OCI-LY3 (cell line): Measurements from ENCODE around the gene KRT84.

ENCODE experiments used
- H2AFZ ChIP-seq: fragments of 200-600, 300-600 bp; shearing (Covaris generic); 2 replicates; pipeline ENCODE4 v1.6.0; 2014; ENCODE audit warnings: antibody characterized with exemption, low read depth, low read length
- H3K27ac ChIP-seq: fragments of 200-600, 300-600 bp; sonication (generic); 2 replicates; pipeline ENCODE4 v1.5.1; 2014; ENCODE audit warnings: mild to moderate bottlenecking, low read length, moderate library complexity, mixed read lengths
- H3K27me3 ChIP-seq: fragments of 200-600, 300-600 bp; sonication (generic); 2 replicates; pipeline ENCODE4 v1.6.1; 2014; ENCODE audit warnings: low read depth, low read length, mixed read lengths
- H3K36me3 ChIP-seq: fragments of 200-600, 300-600 bp; sonication (generic); replicated peaks from 2 replicates; pipeline ENCODE3; 2014; ENCODE audit warnings: low read depth, low read length, mixed read lengths
- H3K4me1 ChIP-seq: fragments of 300-600, 200-600 bp; sonication (generic); 2 replicates; pipeline ENCODE4 v1.6.1; 2014; ENCODE audit warnings: low read length, mixed read lengths
- H3K4me2 ChIP-seq: fragments of 200-600, 300-600 bp; sonication (generic); 2 replicates; pipeline ENCODE4 v1.6.1; 2014; ENCODE audit warnings: low read length, mixed read lengths
- H3K4me3 ChIP-seq: fragments of 300-600, 200-600 bp; sonication (generic); 2 replicates; pipeline ENCODE4 v1.5.1; 2014; ENCODE audit warnings: antibody characterized with exemption, mild to moderate bottlenecking, low read length, moderate library complexity
- H3K79me2 ChIP-seq: fragments of 300-600, 200-600 bp; shearing (Covaris generic); 2 replicates; pipeline ENCODE4 v1.6.1; 2014; ENCODE audit warnings: mild to moderate bottlenecking, low read length, mixed read lengths
- H3K9ac ChIP-seq: fragments of 300-600, 200-600 bp; shearing (Covaris generic); 2 replicates; pipeline ENCODE4 v1.6.0; 2014; ENCODE audit warnings: mild to moderate bottlenecking, low read length, moderate library complexity
- H3K9me3 ChIP-seq: fragments of 200-600, 300-600 bp; shearing (Covaris generic); 2 replicates; pipeline ENCODE4 v1.6.1; 2014; ENCODE audit warnings: low read length, mixed read lengths; ENCODE audit not compliant: insufficient read depth
- H4K20me1 ChIP-seq: fragments of 200-600, 300-600 bp; sonication (generic); 2 replicates; pipeline ENCODE4 v1.6.1; 2016; ENCODE audit warnings: low read length, mixed read lengths; ENCODE audit not compliant: insufficient read depth
- EZH2phosphoT487 ChIP-seq: fragments of 200-600 bp; shearing (Covaris generic); IDR thresholded peaks from 2 replicates; pipeline ENCODE4 v1.6.1; 2018; ENCODE audit warnings: antibody characterized with exemption, mixed run types, low read depth
- TF ChIP-seq, protein P1 (sequence below): fragments of 200-600, 300-600 bp; sonication (generic); IDR thresholded peaks from 2 replicates; pipeline ENCODE4 v1.5.1; 2014; ENCODE audit warnings: antibody characterized with exemption, low read length, low read depth

Gene KRT84

DNA sequence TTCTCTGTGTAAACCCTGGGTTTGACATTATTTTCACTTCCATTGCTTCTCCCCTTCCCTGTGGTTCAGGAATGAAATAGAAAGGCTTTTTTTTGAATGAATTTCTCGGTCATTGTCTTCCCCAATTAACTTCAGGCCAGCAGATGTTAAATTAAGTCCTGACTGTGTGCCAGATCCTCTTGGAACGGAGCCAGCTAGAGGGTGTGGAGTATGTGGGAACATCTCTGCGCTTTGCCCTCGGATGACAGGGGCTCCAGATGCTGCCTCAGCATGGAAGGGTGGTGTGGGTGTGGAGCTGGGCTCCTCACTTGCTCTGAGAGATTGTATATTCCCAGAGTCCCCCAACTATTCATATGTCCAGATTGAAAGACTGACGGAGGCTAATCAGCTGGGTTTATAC lies 31.3 kb downstream of the KRT84 start:
- Histone ChIP-seq H4K20me1 (no peaks in the 10 kb centered on the region), H3K79me2 (no peaks in the 10 kb centered on the region), H3K9ac (no peak overlapping the region), H3K27me3 (peaks cover 49% of the 10 kb centered on the region), H3K9me3 (no peaks in the 10 kb centered on the region), H3K4me2 (no peak overlapping the region), H3K36me3 (no peaks in the 10 kb centered on the region), H3K4me3 (no peak overlapping the region), H3K4me1 (peaks cover 12% of the 10 kb centered on the region), H3K27ac (no peak overlapping the region), H2AFZ (no peak overlapping the region)
- TF ChIP-seq EZH2phosphoT487: no peak
- TF ChIP-seq, protein P1, sequence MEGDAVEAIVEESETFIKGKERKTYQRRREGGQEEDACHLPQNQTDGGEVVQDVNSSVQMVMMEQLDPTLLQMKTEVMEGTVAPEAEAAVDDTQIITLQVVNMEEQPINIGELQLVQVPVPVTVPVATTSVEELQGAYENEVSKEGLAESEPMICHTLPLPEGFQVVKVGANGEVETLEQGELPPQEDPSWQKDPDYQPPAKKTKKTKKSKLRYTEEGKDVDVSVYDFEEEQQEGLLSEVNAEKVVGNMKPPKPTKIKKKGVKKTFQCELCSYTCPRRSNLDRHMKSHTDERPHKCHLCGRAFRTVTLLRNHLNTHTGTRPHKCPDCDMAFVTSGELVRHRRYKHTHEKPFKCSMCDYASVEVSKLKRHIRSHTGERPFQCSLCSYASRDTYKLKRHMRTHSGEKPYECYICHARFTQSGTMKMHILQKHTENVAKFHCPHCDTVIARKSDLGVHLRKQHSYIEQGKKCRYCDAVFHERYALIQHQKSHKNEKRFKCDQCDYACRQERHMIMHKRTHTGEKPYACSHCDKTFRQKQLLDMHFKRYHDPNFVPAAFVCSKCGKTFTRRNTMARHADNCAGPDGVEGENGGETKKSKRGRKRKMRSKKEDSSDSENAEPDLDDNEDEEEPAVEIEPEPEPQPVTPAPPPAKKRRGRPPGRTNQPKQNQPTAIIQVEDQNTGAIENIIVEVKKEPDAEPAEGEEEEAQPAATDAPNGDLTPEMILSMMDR: no peak

DNA sequence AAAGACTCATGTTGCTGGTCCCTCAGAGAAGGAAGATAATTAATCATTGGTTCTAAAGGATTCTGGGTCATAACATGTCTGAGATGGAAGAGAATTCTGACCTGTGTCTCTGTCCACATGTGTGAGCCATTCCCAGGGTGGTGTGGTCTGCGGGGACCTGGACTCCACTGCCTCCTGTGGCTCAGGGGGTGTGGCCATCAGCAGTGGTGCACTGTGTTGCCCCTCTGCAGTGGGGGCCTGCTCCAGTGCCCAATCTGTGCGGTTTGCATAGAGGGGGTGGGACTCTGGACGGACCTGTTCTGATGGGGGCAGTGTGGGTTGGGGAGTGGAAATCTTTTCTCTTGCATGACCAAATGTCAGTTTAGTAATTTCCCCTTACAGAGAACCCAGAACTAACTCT lies 31.7 kb downstream of the KRT84 start:
- Histone ChIP-seq H3K4me2 (no peak overlapping the region), H3K27me3 (peaks cover 53% of the 10 kb centered on the region), H3K36me3 (no peaks in the 10 kb centered on the region), H3K9ac (no peak overlapping the region), H2AFZ (no peak overlapping the region), H3K27ac (no peak overlapping the region), H3K4me3 (no peak overlapping the region), H3K4me1 (peaks cover 9% of the 10 kb centered on the region), H3K79me2 (no peaks in the 10 kb centered on the region), H4K20me1 (no peaks in the 10 kb centered on the region), H3K9me3 (no peaks in the 10 kb centered on the region)
- TF ChIP-seq EZH2phosphoT487: no peak
- TF ChIP-seq, protein P1: no peak

DNA sequence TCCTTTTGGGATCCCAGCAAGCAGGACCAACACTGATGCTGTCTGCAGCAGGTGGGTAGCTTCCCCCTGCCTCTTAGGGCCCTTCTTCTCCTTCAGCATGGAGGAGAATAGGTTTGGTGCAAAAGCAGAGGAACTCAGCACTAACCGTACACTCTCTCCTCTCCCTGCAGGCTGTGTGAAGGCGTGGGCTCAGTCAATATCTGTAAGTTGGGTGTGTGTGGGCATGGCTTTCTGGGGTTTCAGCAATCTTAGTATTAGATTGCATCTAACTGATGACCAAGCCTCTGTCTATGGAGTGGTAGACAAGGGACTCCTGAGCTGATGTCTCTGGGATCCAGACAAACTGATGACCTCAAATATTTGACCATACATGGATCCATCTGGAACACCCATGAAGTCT lies 32.5 kb downstream of the KRT84 start:
- Histone ChIP-seq H3K4me2 (no peak overlapping the region), H3K4me3 (no peak overlapping the region), H3K9ac (no peak overlapping the region), H3K9me3 (no peaks in the 10 kb centered on the region), H3K27ac (no peak overlapping the region), H3K27me3 (peaks cover 55% of the 10 kb centered on the region), H3K4me1 (peaks cover under 1% of the 10 kb centered on the region), H2AFZ (no peak overlapping the region), H4K20me1 (no peaks in the 10 kb centered on the region), H3K79me2 (no peaks in the 10 kb centered on the region), H3K36me3 (no peaks in the 10 kb centered on the region)
- TF ChIP-seq, protein P1: no peak
- no peak for TF ChIP-seq EZH2phosphoT487

DNA sequence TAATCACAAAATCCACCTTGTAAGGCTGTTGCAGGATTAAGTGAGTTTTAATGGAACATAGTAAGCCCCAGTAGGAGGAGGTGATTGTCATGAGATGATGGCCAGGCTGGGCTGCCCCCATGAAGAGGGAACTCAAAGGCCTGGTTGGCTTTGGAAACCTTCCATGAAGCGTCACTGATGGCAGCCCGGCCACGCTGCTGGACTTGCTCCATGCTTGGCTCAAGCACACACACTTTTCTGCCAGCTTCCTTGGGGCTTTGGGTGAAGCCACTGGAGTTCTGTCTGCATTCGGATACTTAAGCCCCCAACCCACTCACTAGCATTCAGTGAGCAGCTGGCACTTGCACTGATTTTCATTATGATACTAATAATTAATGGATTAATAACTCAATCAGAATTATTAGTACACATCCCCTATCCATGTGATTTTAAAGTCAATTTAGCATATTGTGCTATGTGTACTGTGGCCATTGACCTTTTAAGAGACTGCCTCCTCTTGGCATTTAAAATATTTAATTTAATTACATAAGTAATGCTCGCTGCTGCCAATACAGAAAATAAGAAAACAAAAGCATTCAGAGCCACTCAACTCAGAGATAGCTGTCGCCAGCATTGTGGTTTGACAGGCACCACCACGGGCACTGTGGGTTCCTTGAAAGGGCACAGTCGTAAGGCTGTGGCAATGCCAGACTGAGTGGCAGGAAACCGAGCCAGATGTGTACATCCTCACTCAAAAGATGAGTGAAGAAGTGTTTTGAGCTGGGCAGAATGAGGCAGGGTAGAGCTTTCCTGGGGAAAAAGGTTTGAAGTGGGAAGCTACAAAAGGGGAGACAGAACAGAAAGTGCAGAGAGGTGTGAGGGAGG lies 34.0 kb downstream of the KRT84 start:
- Histone ChIP-seq H3K4me3 (no peak overlapping the region), H4K20me1 (no peaks in the 10 kb centered on the region), H3K4me2 (no peak overlapping the region), H3K4me1 (no peaks in the 10 kb centered on the region), H3K79me2 (no peaks in the 10 kb centered on the region), H3K27ac (no peak overlapping the region), H3K27me3 (peaks cover 55% of the 10 kb centered on the region), H3K9ac (no peak overlapping the region), H3K9me3 (no peaks in the 10 kb centered on the region), H2AFZ (no peak overlapping the region), H3K36me3 (no peaks in the 10 kb centered on the region)
- no peak for TF ChIP-seq EZH2phosphoT487
- TF ChIP-seq, protein P1: no peak
